Mammary epithelial cell (primary cell): ENCODE results near the gene PDE4A.

Experiments
- CTCF ChIP-seq, 2 donors: IDR thresholded peaks in 1 of 2; conservative IDR thresholded peaks in 1 of 2; 2 replicates each; pipeline ENCODE4 v1.5.1; 2011 to 2012; ENCODE audit warnings: inconsistent platforms in 2 of 2, low read length in 2 of 2, mild to moderate bottlenecking in 2 of 2, control low read depth in 1 of 2, low read depth in 1 of 2; ENCODE audit not compliant: insufficient read depth in 1 of 2; ENCODE audit errors: extremely low read depth in 1 of 2
- EZH2 ChIP-seq: IDR thresholded peaks from 2 replicates; pipeline ENCODE4 v1.6.1; 2012; ENCODE audit warnings: low read length, inconsistent platforms, borderline replicate concordance

GRCh38 chr19:10389863-10390262, 30.5 kb upstream of the PDE4A start:
- TF ChIP-seq CTCF (conservative IDR thresholded peaks at IDR 0.05 in 1 of 2, IDR thresholded peaks at IDR 0.05 in 1 of 2; ENCODE audit: extremely low read depth in 1 of 2, insufficient read depth in 1 of 2, low read depth in 1 of 2, low read length in 2 of 2) (peak in 1 of 2 donors; percentile 24), EZH2 (no peak)
